ENCODE data around the gene CTDSPL.

Gene CTDSPL

DNA sequence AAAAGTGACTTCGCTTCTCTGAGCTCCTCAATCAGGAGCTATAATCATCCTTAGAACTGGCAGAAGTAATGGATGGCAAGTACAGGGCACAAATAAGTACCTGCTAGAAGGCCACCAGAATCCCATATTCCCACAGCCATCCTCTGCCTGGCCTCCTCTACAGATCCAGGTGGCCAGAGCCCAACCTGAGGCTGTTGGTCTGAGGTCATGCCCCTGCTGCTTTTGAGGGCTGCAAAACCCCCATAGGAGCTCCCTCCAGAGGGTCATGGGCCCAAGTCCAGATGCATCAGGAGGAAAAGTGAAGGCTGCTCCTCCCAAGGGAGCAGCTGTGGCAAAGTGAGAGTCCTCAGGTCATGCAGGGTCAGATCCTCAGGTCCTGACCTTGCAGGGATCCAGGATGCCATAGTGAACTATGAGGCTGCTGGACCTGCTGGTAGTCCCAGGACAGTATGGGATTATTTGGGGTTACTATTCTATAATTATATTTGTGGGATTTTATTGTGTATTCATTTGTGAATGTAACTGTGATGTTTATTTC lies 170.7 kb downstream of the CTDSPL start:
- TF ChIP-seq TCF12 (IDR thresholded peaks at IDR 0.05; ENCODE audit: low read depth) (no peak), EGR1 (IDR thresholded peaks at IDR 0.05) (no peak), YY1 (IDR thresholded peaks at IDR 0.05; ENCODE audit: low read depth) (no peak), ZBTB7A (IDR thresholded peaks at IDR 0.05; ENCODE audit: low read depth) (no peak), CREB1 (IDR thresholded peaks at IDR 0.05; ENCODE audit: low read depth) (no peak), NFIC (IDR thresholded peaks at IDR 0.05) (no peak), EP300 (IDR thresholded peaks at IDR 0.05; ENCODE audit: borderline replicate concordance) (no peak), FOXM1 (IDR thresholded peaks at IDR 0.05; ENCODE audit: borderline replicate concordance, low read depth) (no peak), TAF1 (IDR thresholded peaks at IDR 0.05; ENCODE audit: low read depth) (no peak), CEBPB (IDR thresholded peaks at IDR 0.05) (no peak), RAD21 (IDR thresholded peaks at IDR 0.05; ENCODE audit: low read depth) (no peak), TEAD4 (IDR thresholded peaks at IDR 0.05) (no peak)
- TF ChIP-seq, protein P1, sequence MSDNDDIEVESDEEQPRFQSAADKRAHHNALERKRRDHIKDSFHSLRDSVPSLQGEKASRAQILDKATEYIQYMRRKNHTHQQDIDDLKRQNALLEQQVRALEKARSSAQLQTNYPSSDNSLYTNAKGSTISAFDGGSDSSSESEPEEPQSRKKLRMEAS (IDR thresholded peaks at IDR 0.05), result no peak
- TF ChIP-seq, protein P2, sequence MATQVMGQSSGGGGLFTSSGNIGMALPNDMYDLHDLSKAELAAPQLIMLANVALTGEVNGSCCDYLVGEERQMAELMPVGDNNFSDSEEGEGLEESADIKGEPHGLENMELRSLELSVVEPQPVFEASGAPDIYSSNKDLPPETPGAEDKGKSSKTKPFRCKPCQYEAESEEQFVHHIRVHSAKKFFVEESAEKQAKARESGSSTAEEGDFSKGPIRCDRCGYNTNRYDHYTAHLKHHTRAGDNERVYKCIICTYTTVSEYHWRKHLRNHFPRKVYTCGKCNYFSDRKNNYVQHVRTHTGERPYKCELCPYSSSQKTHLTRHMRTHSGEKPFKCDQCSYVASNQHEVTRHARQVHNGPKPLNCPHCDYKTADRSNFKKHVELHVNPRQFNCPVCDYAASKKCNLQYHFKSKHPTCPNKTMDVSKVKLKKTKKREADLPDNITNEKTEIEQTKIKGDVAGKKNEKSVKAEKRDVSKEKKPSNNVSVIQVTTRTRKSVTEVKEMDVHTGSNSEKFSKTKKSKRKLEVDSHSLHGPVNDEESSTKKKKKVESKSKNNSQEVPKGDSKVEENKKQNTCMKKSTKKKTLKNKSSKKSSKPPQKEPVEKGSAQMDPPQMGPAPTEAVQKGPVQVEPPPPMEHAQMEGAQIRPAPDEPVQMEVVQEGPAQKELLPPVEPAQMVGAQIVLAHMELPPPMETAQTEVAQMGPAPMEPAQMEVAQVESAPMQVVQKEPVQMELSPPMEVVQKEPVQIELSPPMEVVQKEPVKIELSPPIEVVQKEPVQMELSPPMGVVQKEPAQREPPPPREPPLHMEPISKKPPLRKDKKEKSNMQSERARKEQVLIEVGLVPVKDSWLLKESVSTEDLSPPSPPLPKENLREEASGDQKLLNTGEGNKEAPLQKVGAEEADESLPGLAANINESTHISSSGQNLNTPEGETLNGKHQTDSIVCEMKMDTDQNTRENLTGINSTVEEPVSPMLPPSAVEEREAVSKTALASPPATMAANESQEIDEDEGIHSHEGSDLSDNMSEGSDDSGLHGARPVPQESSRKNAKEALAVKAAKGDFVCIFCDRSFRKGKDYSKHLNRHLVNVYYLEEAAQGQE (IDR thresholded peaks at IDR 0.05; ENCODE audit: low read depth), result no peak
- TF ChIP-seq, protein P3, sequence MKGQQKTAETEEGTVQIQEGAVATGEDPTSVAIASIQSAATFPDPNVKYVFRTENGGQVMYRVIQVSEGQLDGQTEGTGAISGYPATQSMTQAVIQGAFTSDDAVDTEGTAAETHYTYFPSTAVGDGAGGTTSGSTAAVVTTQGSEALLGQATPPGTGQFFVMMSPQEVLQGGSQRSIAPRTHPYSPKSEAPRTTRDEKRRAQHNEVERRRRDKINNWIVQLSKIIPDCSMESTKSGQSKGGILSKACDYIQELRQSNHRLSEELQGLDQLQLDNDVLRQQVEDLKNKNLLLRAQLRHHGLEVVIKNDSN (IDR thresholded peaks at IDR 0.05), result no peak
